ENCODE data around the gene SLC18A3.

- TF ChIP-seq EZH2 (IDR thresholded peaks at IDR 0.05; ENCODE audit: low read length, unreplicated experiment) (no peak), CTCF (conservative IDR thresholded peaks at IDR 0.05; ENCODE audit: low read depth, low read length) (no peak), EZH2phosphoT487 (IDR thresholded peaks at IDR 0.05; ENCODE audit: borderline replicate concordance, low read length) (no peak)
Measured at GRCh38 chr10:49629431-49629881, 19.3 kb downstream of the SLC18A3 start.

All from PC-3 (cell line).